ENCODE results near the gene FGFRL1. TPM values are rescaled to one million over a fixed set of nuclear protein-coding genes. Genes with fewer than 3 reads are reported as not detected.
"Not testable (repeated sequence)": the region's sequence is repeated elsewhere in the genome, so short reads cannot be mapped to it uniquely, and the experiment has no call there.

Gene FGFRL1
- total and polyA plus RNA-seq, 4 donors, result 6.9 to 32.9 (median 24.2) TPM

GRCh38 chr4:973431-974397, 37.7 kb upstream of the FGFRL1 start, which contains the start of gene DGKQ:
TSS of gene DGKQ (minus strand) at chr4:973569. CDS start at chr4:973482, 87 bp downstream.
- Histone ChIP-seq H3K36me3 (ENCODE audit: control insufficient read depth in 1 of 2, insufficient read depth in 2 of 2, low read length in 1 of 2) (no peaks in the 10 kb centered on the region), H3K4me3 (ENCODE audit: low read length in 2 of 2) (peak within 1 kb of the TSS; percentile 70 to 90), H3K9me3 (ENCODE audit: control insufficient read depth, low read length) (no peaks in the 10 kb centered on the region), H3K27me3 (ENCODE audit: control insufficient read depth in 1 of 2, insufficient read depth in 2 of 2, low read length in 1 of 2) (no peaks in the 10 kb centered on the region), H3K4me1 (ENCODE audit: control insufficient read depth in 1 of 2, insufficient read depth in 2 of 2, low read length in 2 of 2) (no peaks in the 10 kb centered on the region), H3K27ac (ENCODE audit: low read depth in 1 of 2, low read length in 2 of 2) (no peak within 1 kb of the TSS)
- DNase-seq, result peak; percentile 90 to 97
- ATAC-seq (ENCODE audit: low FRiP score), result peak; percentile 97
- intact Hi-C loops (cut with DNase I), result loop anchor here in 1 of 2 donors (5.0 kb wide), 1 partner anchor 41 kb away; the partner anchor contains the start of genes GAK and TMEM175
- 23 to 25% methylated on average over 93 to 123 of the region's 123 CpGs for WGBS, 2 donors

- Histone ChIP-seq H3K9me3 (ENCODE audit: control insufficient read depth, low read length) (no peaks in the 10 kb centered on the region), H3K27ac (ENCODE audit: low read depth in 1 of 2, low read length in 2 of 2) (no peak overlapping the region), H3K27me3 (ENCODE audit: control insufficient read depth in 1 of 2, insufficient read depth in 2 of 2, low read length in 1 of 2) (no peaks in the 10 kb centered on the region), H3K36me3 (ENCODE audit: control insufficient read depth in 1 of 2, insufficient read depth in 2 of 2, low read length in 1 of 2) (no peaks in the 10 kb centered on the region), H3K4me3 (ENCODE audit: low read length in 2 of 2) (no peak overlapping the region), H3K4me1 (ENCODE audit: control insufficient read depth in 1 of 2, insufficient read depth in 2 of 2, low read length in 2 of 2) (no peaks in the 10 kb centered on the region)
- no peak for ATAC-seq (ENCODE audit: low FRiP score)
- 93 to 94% methylated on average over 9 of the region's 9 CpGs for WGBS, 2 donors
- DNase-seq, result no peak
- intact Hi-C loops (cut with DNase I), result loop anchor here in 1 of 2 donors (5.0 kb wide), 1 partner anchor 42 kb away; the partner anchor contains the start of genes GAK and TMEM175
These were observed 36.8 kb upstream of the FGFRL1 start for GRCh38 chr4:974668-975067.

- H3K36me3 ChIP-seq (ENCODE audit: control insufficient read depth in 1 of 2, insufficient read depth in 2 of 2, low read length in 1 of 2); ATAC-seq (ENCODE audit: low FRiP score); DNase-seq; H3K9me3 ChIP-seq (ENCODE audit: control insufficient read depth, low read length); H3K27me3 ChIP-seq (ENCODE audit: control insufficient read depth in 1 of 2, insufficient read depth in 2 of 2, low read length in 1 of 2); H3K27ac ChIP-seq (ENCODE audit: low read depth in 1 of 2, low read length in 2 of 2); H3K4me1 ChIP-seq (ENCODE audit: control insufficient read depth in 1 of 2, insufficient read depth in 2 of 2, low read length in 2 of 2); H3K4me3 ChIP-seq (ENCODE audit: low read length in 2 of 2); intact Hi-C loops (cut with DNase I): not testable (repeated sequence)
- WGBS, 2 donors, result 95 to 99% methylated on average over 12 to 25 of the region's 25 CpGs
These were observed 35.4 kb upstream of the FGFRL1 start for GRCh38 chr4:976016-976415.

GRCh38 chr4:978957-979701, 32.3 kb upstream of the FGFRL1 start:
- H3K27me3 ChIP-seq (ENCODE audit: control insufficient read depth in 1 of 2, insufficient read depth in 2 of 2, low read length in 1 of 2), result no peaks in the 10 kb centered on the region
- DNase-seq (no peak), ATAC-seq (ENCODE audit: low FRiP score) (no peak)
- H3K27ac ChIP-seq (ENCODE audit: low read depth in 1 of 2, low read length in 2 of 2), result no peak overlapping the region
- H3K4me3 ChIP-seq (ENCODE audit: low read length in 2 of 2), result no peak overlapping the region
- H3K36me3 ChIP-seq (ENCODE audit: control insufficient read depth in 1 of 2, insufficient read depth in 2 of 2, low read length in 1 of 2), result no peaks in the 10 kb centered on the region
- whole genome bisulfite sequencing, 2 donors, result 60 to 67% methylated on average over 20 of the region's 20 CpGs
- no peaks in the 10 kb centered on the region for H3K4me1 ChIP-seq (ENCODE audit: control insufficient read depth in 1 of 2, insufficient read depth in 2 of 2, low read length in 2 of 2)
- H3K9me3 ChIP-seq (ENCODE audit: control insufficient read depth, low read length), result no peaks in the 10 kb centered on the region
- intact Hi-C loops (cut with DNase I), result no loop called here

- H3K36me3 ChIP-seq (ENCODE audit: control insufficient read depth in 1 of 2, insufficient read depth in 2 of 2, low read length in 1 of 2), result no peaks in the 10 kb centered on the region
- ATAC-seq (ENCODE audit: low FRiP score), result no peak
- no peak overlapping the region for H3K4me3 ChIP-seq (ENCODE audit: low read length in 2 of 2)
- no peaks in the 10 kb centered on the region for H3K4me1 ChIP-seq (ENCODE audit: control insufficient read depth in 1 of 2, insufficient read depth in 2 of 2, low read length in 2 of 2)
- H3K27ac ChIP-seq (ENCODE audit: low read depth in 1 of 2, low read length in 2 of 2), result no peak overlapping the region
- no peaks in the 10 kb centered on the region for H3K9me3 ChIP-seq (ENCODE audit: control insufficient read depth, low read length)
- 93 to 94% methylated on average over 17 of the region's 17 CpGs for WGBS, 2 donors
- no peaks in the 10 kb centered on the region for H3K27me3 ChIP-seq (ENCODE audit: control insufficient read depth in 1 of 2, insufficient read depth in 2 of 2, low read length in 1 of 2)
- no peak for DNase-seq
- intact Hi-C loops (cut with DNase I), result no loop called here
These were observed 29.1 kb upstream of the FGFRL1 start for GRCh38 chr4:982291-982690.

- ATAC-seq (ENCODE audit: low FRiP score) (no peak), DNase-seq (no peak)
- H3K4me1 ChIP-seq (ENCODE audit: control insufficient read depth in 1 of 2, insufficient read depth in 2 of 2, low read length in 2 of 2), result no peaks in the 10 kb centered on the region
- no peak overlapping the region for H3K4me3 ChIP-seq (ENCODE audit: low read length in 2 of 2)
- no peaks in the 10 kb centered on the region for H3K9me3 ChIP-seq (ENCODE audit: control insufficient read depth, low read length)
- intact Hi-C loops (cut with DNase I), result no loop called here
- WGBS, 2 donors, result 94 to 96% methylated on average over 15 of the region's 15 CpGs
- no peaks in the 10 kb centered on the region for H3K27me3 ChIP-seq (ENCODE audit: control insufficient read depth in 1 of 2, insufficient read depth in 2 of 2, low read length in 1 of 2)
- H3K36me3 ChIP-seq (ENCODE audit: control insufficient read depth in 1 of 2, insufficient read depth in 2 of 2, low read length in 1 of 2), result no peaks in the 10 kb centered on the region
- no peak overlapping the region for H3K27ac ChIP-seq (ENCODE audit: low read depth in 1 of 2, low read length in 2 of 2)
These were observed 28.6 kb upstream of the FGFRL1 start for GRCh38 chr4:982814-983213.

- intact Hi-C loops (cut with DNase I), result loop anchor here in 1 of 2 donors (5.0 kb wide), 1 partner anchor 52 kb away; the partner anchor contains the start of genes GAK and TMEM175
- Histone ChIP-seq H3K27me3 (ENCODE audit: control insufficient read depth in 1 of 2, insufficient read depth in 2 of 2, low read length in 1 of 2) (no peaks in the 10 kb centered on the region), H3K27ac (ENCODE audit: low read depth in 1 of 2, low read length in 2 of 2) (no peak overlapping the region), H3K4me1 (ENCODE audit: control insufficient read depth in 1 of 2, insufficient read depth in 2 of 2, low read length in 2 of 2) (no peaks in the 10 kb centered on the region), H3K9me3 (ENCODE audit: control insufficient read depth, low read length) (no peaks in the 10 kb centered on the region), H3K4me3 (ENCODE audit: low read length in 2 of 2) (no peak overlapping the region), H3K36me3 (ENCODE audit: control insufficient read depth in 1 of 2, insufficient read depth in 2 of 2, low read length in 1 of 2) (no peaks in the 10 kb centered on the region)
- DNase-seq, result no peak
- ATAC-seq (ENCODE audit: low FRiP score), result no peak
- 89 to 92% methylated on average over 15 of the region's 15 CpGs for WGBS, 2 donors
These were observed 26.9 kb upstream of the FGFRL1 start for GRCh38 chr4:984336-985054.
